Activated CD8-positive, alpha-beta memory T cell treated with anti-CD3 and anti-CD28 coated beads, Interleukin-2, amount 50 U/mL, for 4 hours (primary cell): ENCODE data around the gene CCDC112.
"Not testable (repeated sequence)": the region's sequence is repeated elsewhere in the genome, so short reads cannot be mapped to it uniquely, and the experiment has no call there.

Source experiments
- DNase-seq: peaks from one replicate; pipeline ENCODE4 v3.0.0-alpha.2; 2020

Gene CCDC112

GRCh38 chr5:115257981-115258380 lies 38.5 kb downstream of the CCDC112 start:
- no peak for DNase-seq

GRCh38 chr5:115249379-115249778 lies 47.1 kb downstream of the CCDC112 start:
- DNase-seq, result not testable (repeated sequence)

GRCh38 chr5:115246361-115246991 lies 50.0 kb downstream of the CCDC112 start:
- no peak for DNase-seq

- no peak for DNase-seq
These were observed 53.0 kb downstream of the CCDC112 start for GRCh38 chr5:115243412-115243811.

GRCh38 chr5:115241881-115242642 lies 54.4 kb downstream of the CCDC112 start:
- no peak for DNase-seq

GRCh38 chr5:115237066-115237465 lies 59.4 kb downstream of the CCDC112 start:
- DNase-seq, result no peak

GRCh38 chr5:115236599-115236998 lies 59.9 kb downstream of the CCDC112 start:
- no peak for DNase-seq

- no peak for DNase-seq
These were observed 64.9 kb downstream of the CCDC112 start for GRCh38 chr5:115231598-115231997.

- no peak for DNase-seq
These were observed 66.8 kb downstream of the CCDC112 start for GRCh38 chr5:115229606-115230005.

- DNase-seq, result no peak
These were observed 69.2 kb downstream of the CCDC112 start for GRCh38 chr5:115227281-115227680.
